HG03103 (cell line): ENCODE measurements around the gene BHLHE41.

ENCODE experiments used
- ATAC-seq: cut with Tn5 transposase; IDR thresholded peaks from one replicate; pipeline ENCODE4 v1.9.1; 2021; ENCODE audit warnings: low read depth; ENCODE audit not compliant: unreplicated experiment

The BHLHE41 gene

GRCh38 chr12:26090836-26091510 is 33.9 kb downstream of the BHLHE41 start:
- ATAC-seq: no peak

- peak; percentile 99 for ATAC-seq
Measured at GRCh38 chr12:26088998-26089397, 35.8 kb downstream of the BHLHE41 start.

- ATAC-seq: no peak
Measured at GRCh38 chr12:26086936-26087335, 37.9 kb downstream of the BHLHE41 start.

- ATAC-seq: no peak
Measured at GRCh38 chr12:26080911-26081310, 43.9 kb downstream of the BHLHE41 start.

GRCh38 chr12:26077915-26078702 is 46.7 kb downstream of the BHLHE41 start:
- no peak for ATAC-seq
